PC-3 (cell line): ENCODE results near the gene TNFAIP8L3. TPM values are rescaled to one million over a fixed set of nuclear protein-coding genes. Genes with fewer than 3 reads are reported as not detected.
"Not testable (repeated sequence)": the region's sequence is repeated elsewhere in the genome, so short reads cannot be mapped to it uniquely, and the experiment has no call there.

Source experiments
- ATAC-seq: fragments of 200-7000 bp; cut with Tn5 transposase; 2 replicates; pipeline ENCODE4 v1.9.1; 2020; ENCODE audit warnings: mild to moderate bottlenecking, moderate library complexity
- BruUV-seq: library from RNA; stranded (reverse); fragments of 400-500 nt; replicated peaks from 2 replicates; lab custom pipeline; 2021; lab: Mats Ljungman, UMichigan
- CTCF ChIA-PET: fragments of 300-600 bp; sonication (Branson Sonifier 250); formaldehyde crosslinking; loops from one replicate; lab custom pipeline; 2022; ENCODE audit warnings: antibody characterized with exemption; lab: Charles Lee
- POLR2A ChIA-PET: fragments of 300-600 bp; sonication (Branson Sonifier 250); formaldehyde crosslinking; loops from one replicate; lab custom pipeline; 2022; ENCODE audit warnings: antibody characterized with exemption; ENCODE audit not compliant: unreplicated experiment; lab: Charles Lee
- DNase-seq: peaks from one replicate; pipeline ENCODE4 v3.0.0-alpha.2; 2015
- H2AFZ ChIP-seq: fragments of 300-600 bp; sonication (generic); 2 replicates; pipeline ENCODE4 v1.6.0; 2016; ENCODE audit warnings: antibody characterized with exemption, low read length
- H3F3A ChIP-seq: fragments of 300-600 bp; sonication (generic); one replicate; pipeline ENCODE4 v1.6.0; 2017; ENCODE audit warnings: antibody characterized with exemption, low read length, control low read depth, mild to moderate bottlenecking; ENCODE audit not compliant: unreplicated experiment
- H3K27ac ChIP-seq: fragments of 300-600 bp; sonication (generic); 2 replicates; pipeline ENCODE4 v1.5.1; 2016; ENCODE audit warnings: mild to moderate bottlenecking, low read length
- H3K27me3 ChIP-seq: fragments of 300-600 bp; sonication (generic); 2 replicates; pipeline ENCODE4 v1.6.1; 2016; ENCODE audit warnings: low read length, mixed read lengths
- H3K36me3 ChIP-seq: fragments of 300-600 bp; sonication (generic); 2 replicates; pipeline ENCODE4 v1.6.1; 2016; ENCODE audit warnings: low read depth, mixed run types, low read length, mixed read lengths
- H3K4me1 ChIP-seq: fragments of 300-600 bp; sonication (generic); 2 replicates; pipeline ENCODE4 v1.5.1; 2016; ENCODE audit warnings: low read length; ENCODE audit not compliant: insufficient read depth
- H3K4me2 ChIP-seq: fragments of 300-600 bp; sonication (generic); 2 replicates; pipeline ENCODE4 v1.6.0; 2016; ENCODE audit warnings: low read length
- H3K4me3 ChIP-seq: fragments of 300-600 bp; sonication (generic); 2 replicates; pipeline ENCODE4 v1.5.1; 2016; ENCODE audit warnings: mild to moderate bottlenecking, low read length, mixed read lengths
- H3K79me2 ChIP-seq: fragments of 300-600 bp; sonication (generic); 2 replicates; pipeline ENCODE4 v1.6.1; 2017; ENCODE audit warnings: low read length, mixed read lengths
- H3K9ac ChIP-seq: fragments of 300-600 bp; sonication (generic); 2 replicates; pipeline ENCODE4 v1.6.0; 2016; ENCODE audit warnings: mild to moderate bottlenecking, low read length
- H3K9me2 ChIP-seq: fragments of 300-600 bp; sonication (generic); replicated peaks from 2 replicates; pipeline ENCODE4 v1.6.1; 2016; ENCODE audit warnings: mixed run types, low read length, mixed read lengths
- H3K9me3 ChIP-seq: fragments of 300-600 bp; sonication (generic); 2 replicates; pipeline ENCODE4 v1.6.1; 2016; ENCODE audit warnings: low read length, mixed read lengths
- H4K20me1 ChIP-seq: fragments of 300-600 bp; sonication (generic); 2 replicates; pipeline ENCODE4 v1.6.1; 2016; ENCODE audit warnings: low read length, mixed read lengths
- EZH2 ChIP-seq: fragments of 300-600 bp; sonication (generic); IDR thresholded peaks from one replicate; pipeline ENCODE4 v1.6.1; 2017; ENCODE audit warnings: antibody characterized with exemption, mild to moderate bottlenecking, low read length; ENCODE audit not compliant: unreplicated experiment
- EZH2phosphoT487 ChIP-seq: fragments of 300-600 bp; sonication (generic); IDR thresholded peaks from 2 replicates; pipeline ENCODE4 v1.6.1; 2018; ENCODE audit warnings: mild to moderate bottlenecking, antibody characterized with exemption, low read length, borderline replicate concordance
- intact Hi-C: fragments of 100-400 bp; cut with micrococcal nuclease; formaldehyde crosslinking; loops from 2 replicates; pipeline ENCODE4 v1.9.0; 2023
- total RNA-seq: library from RNA; depleted of rRNA; stranded (reverse); fragments of >200 nt; gene quantifications from 2 replicates; pipeline ENCODE4 v1.2.3, GENCODE V29; 2014
- TF ChIP-seq, protein P1 (sequence below): fragments of 300-600 bp; sonication (generic); conservative IDR thresholded peaks from 2 replicates; pipeline ENCODE4 v1.5.1; 2017; ENCODE audit warnings: antibody characterized with exemption, low read depth, mild to moderate bottlenecking, low read length

Gene TNFAIP8L3
- total RNA-seq, 1 experiment from 2014 or later, result not detected

GRCh38 chr15:51129535-51130188 is 35.0 kb upstream of the TNFAIP8L3 start:
- TF ChIP-seq EZH2, result no peak
- no peak for TF ChIP-seq EZH2phosphoT487
- TF ChIP-seq, protein P1, sequence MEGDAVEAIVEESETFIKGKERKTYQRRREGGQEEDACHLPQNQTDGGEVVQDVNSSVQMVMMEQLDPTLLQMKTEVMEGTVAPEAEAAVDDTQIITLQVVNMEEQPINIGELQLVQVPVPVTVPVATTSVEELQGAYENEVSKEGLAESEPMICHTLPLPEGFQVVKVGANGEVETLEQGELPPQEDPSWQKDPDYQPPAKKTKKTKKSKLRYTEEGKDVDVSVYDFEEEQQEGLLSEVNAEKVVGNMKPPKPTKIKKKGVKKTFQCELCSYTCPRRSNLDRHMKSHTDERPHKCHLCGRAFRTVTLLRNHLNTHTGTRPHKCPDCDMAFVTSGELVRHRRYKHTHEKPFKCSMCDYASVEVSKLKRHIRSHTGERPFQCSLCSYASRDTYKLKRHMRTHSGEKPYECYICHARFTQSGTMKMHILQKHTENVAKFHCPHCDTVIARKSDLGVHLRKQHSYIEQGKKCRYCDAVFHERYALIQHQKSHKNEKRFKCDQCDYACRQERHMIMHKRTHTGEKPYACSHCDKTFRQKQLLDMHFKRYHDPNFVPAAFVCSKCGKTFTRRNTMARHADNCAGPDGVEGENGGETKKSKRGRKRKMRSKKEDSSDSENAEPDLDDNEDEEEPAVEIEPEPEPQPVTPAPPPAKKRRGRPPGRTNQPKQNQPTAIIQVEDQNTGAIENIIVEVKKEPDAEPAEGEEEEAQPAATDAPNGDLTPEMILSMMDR, result no peak
- no TSS peak for BruUV-seq
- no peaks in the 10 kb centered on the region for H3K79me2 ChIP-seq
- H3K9ac ChIP-seq, result no peak overlapping the region
- no peak overlapping the region for H3K27ac ChIP-seq
- no peak overlapping the region for H3K4me2 ChIP-seq
- H4K20me1 ChIP-seq, result no peaks in the 10 kb centered on the region
- no peaks in the 10 kb centered on the region for H3K27me3 ChIP-seq
- no peaks in the 10 kb centered on the region for H3K9me2 ChIP-seq
- H3K36me3 ChIP-seq, result no peaks in the 10 kb centered on the region
- H3K4me3 ChIP-seq, result no peak overlapping the region
- no peaks in the 10 kb centered on the region for H3K9me3 ChIP-seq
- ATAC-seq (no peak), DNase-seq (no peak)
- ChIA-PET CTCF (no interaction called here), POLR2A (no interaction called here)
- no peaks in the 10 kb centered on the region for H3F3A ChIP-seq
- intact Hi-C loops, result no loop called here
- no peaks in the 10 kb centered on the region for H3K4me1 ChIP-seq
- no peak overlapping the region for H2AFZ ChIP-seq

- no TSS peak for BruUV-seq
- H3K4me3 ChIP-seq, result no peak overlapping the region
- no peak overlapping the region for H3K27ac ChIP-seq
- no peaks in the 10 kb centered on the region for H3K9me2 ChIP-seq
- ATAC-seq (no peak), DNase-seq (no peak)
- no peaks in the 10 kb centered on the region for H3K79me2 ChIP-seq
- no peaks in the 10 kb centered on the region for H3K36me3 ChIP-seq
- no peaks in the 10 kb centered on the region for H3K27me3 ChIP-seq
- no peaks in the 10 kb centered on the region for H4K20me1 ChIP-seq
- no peak overlapping the region for H3K4me2 ChIP-seq
- H3F3A ChIP-seq, result no peaks in the 10 kb centered on the region
- no peaks in the 10 kb centered on the region for H3K9me3 ChIP-seq
- no peaks in the 10 kb centered on the region for H3K4me1 ChIP-seq
- ChIA-PET POLR2A (no interaction called here), CTCF (no interaction called here)
- intact Hi-C loops, result no loop called here
- no peak for TF ChIP-seq EZH2
- TF ChIP-seq, protein P1, result no peak
- TF ChIP-seq EZH2phosphoT487, result no peak
- no peak overlapping the region for H2AFZ ChIP-seq
- H3K9ac ChIP-seq, result no peak overlapping the region
Measured at GRCh38 chr15:51128701-51129100, 34.0 kb upstream of the TNFAIP8L3 start.

DNA sequence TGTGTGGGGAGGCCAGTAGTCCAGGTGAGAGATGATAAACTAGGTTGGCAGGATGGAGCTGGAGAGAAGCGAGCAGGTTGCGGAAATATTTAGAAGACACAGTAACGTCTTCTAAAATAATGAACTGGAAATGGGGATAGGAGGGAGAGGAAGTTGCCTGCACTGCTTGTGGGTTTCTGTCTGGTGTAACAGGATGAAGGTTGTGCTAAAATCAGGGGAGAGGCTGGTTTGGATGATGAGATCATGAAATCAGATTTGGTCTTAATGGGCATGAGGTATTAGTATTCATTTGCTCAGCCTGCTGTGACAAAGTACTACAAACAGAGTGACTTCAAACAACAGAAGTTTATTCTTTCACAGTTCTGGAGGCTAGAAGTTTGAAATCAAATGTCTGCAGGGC is 32.1 kb upstream of the TNFAIP8L3 start:
- CTCF ChIA-PET, result no interaction called here
- ATAC-seq, result no peak
- POLR2A ChIA-PET, result no interaction called here

DNA sequence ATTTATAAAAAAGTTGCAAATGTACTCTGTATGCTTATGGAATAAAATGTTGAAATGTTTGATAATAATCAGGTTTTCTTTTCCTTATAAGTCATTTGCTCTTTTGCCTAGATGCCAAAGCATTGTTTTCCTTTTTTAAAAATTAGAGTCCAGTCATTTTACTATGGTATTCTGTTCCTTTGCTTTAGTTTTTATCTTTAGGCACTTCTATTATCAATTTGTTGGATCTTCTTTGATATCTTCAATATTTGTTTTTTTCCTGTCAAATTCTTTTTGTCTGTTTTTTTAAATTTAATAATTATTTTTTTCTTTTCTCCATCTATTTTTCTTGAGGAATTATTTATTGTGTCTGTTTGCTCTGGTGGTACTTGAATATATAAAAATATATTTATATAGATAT is 28.3 kb upstream of the TNFAIP8L3 start:
- CTCF ChIA-PET, H3K4me2 ChIP-seq, H3K79me2 ChIP-seq, H3F3A ChIP-seq, H3K9ac ChIP-seq, ATAC-seq, DNase-seq, BruUV-seq, intact Hi-C loops, H3K36me3 ChIP-seq, H2AFZ ChIP-seq, POLR2A ChIA-PET, H3K27ac ChIP-seq, H3K9me3 ChIP-seq, H3K9me2 ChIP-seq, H3K4me3 ChIP-seq, H3K27me3 ChIP-seq, H4K20me1 ChIP-seq: not testable (repeated sequence)
- H3K4me1 ChIP-seq, result peaks cover 14% of the 10 kb centered on the region

More for the DNA sequence above, 32.1 kb upstream of the TNFAIP8L3 start:
- Histone ChIP-seq H3K4me1 (peaks cover under 1% of the 10 kb centered on the region; the same call in 1 of the 2 replicates), H3K36me3 (no peaks in the 10 kb centered on the region), H3K27me3 (no peaks in the 10 kb centered on the region), H3K4me3 (no peak overlapping the region), H2AFZ (no peak overlapping the region), H4K20me1 (no peaks in the 10 kb centered on the region), H3K9me3 (no peaks in the 10 kb centered on the region), H3K9me2 (no peaks in the 10 kb centered on the region), H3K79me2 (no peaks in the 10 kb centered on the region), H3K27ac (no peak overlapping the region), H3K4me2 (no peak overlapping the region), H3K9ac (no peak overlapping the region), H3F3A (no peaks in the 10 kb centered on the region)
- TF ChIP-seq, protein P1, result no peak
- TF ChIP-seq EZH2 (no peak), EZH2phosphoT487 (no peak)
- no peak for DNase-seq
- intact Hi-C loops, result no loop called here
- no TSS peak for BruUV-seq
